Measurements from ENCODE around the gene OAT.

- TF ChIP-seq CTCF (IDR thresholded peaks at IDR 0.05) (no peak), POLR2A (IDR thresholded peaks at IDR 0.05) (no peak), EP300 (IDR thresholded peaks at IDR 0.05) (no peak)
These were observed 45.6 kb upstream of the OAT start for GRCh38 chr10:124464028-124464965.
